Spleen (tissue), 7 donors: ENCODE data around the gene ASB6.

Experiments used
- POLR2A ChIP-seq, 3 donors: fragments of 450-650 bp; IDR thresholded peaks; one replicate each; pipeline ENCODE4 v1.5.1; 2017; ENCODE audit warnings: antibody characterized with exemption in 3 of 3, mild to moderate bottlenecking in 1 of 3
- TF ChIP-seq, protein P1 (sequence below), 11 experiments: fragments of 200-600 bp in 7 of 11; fragments of 450-650 bp in 4 of 11; sonication (generic) in 4 of 11; IDR thresholded peaks in 8 of 11; conservative IDR thresholded peaks in 3 of 11; 1 replicate in 7 of 11; 2 replicates in 4 of 11; pipeline versions ENCODE4 v1.4.0 to v1.8.0; 2016 to 2021; ENCODE audit warnings: antibody characterized with exemption in 11 of 11, inconsistent platforms in 4 of 11, mild to moderate bottlenecking in 1 of 11
- donor health status: DM: no; HTN: no; CAD: no; lungs with moderate emphysema.
- donor health status: DM: no; HTN: no; CAD: no.
- donor health status: DM: no; HTN: no; CAD: no.

GRCh38 chr9:129608561-129609481 is 33.1 kb downstream of the ASB6 start:
- TF ChIP-seq POLR2A (IDR thresholded peaks at IDR 0.05), result no peak
- TF ChIP-seq, protein P1, sequence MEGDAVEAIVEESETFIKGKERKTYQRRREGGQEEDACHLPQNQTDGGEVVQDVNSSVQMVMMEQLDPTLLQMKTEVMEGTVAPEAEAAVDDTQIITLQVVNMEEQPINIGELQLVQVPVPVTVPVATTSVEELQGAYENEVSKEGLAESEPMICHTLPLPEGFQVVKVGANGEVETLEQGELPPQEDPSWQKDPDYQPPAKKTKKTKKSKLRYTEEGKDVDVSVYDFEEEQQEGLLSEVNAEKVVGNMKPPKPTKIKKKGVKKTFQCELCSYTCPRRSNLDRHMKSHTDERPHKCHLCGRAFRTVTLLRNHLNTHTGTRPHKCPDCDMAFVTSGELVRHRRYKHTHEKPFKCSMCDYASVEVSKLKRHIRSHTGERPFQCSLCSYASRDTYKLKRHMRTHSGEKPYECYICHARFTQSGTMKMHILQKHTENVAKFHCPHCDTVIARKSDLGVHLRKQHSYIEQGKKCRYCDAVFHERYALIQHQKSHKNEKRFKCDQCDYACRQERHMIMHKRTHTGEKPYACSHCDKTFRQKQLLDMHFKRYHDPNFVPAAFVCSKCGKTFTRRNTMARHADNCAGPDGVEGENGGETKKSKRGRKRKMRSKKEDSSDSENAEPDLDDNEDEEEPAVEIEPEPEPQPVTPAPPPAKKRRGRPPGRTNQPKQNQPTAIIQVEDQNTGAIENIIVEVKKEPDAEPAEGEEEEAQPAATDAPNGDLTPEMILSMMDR (IDR thresholded peaks at IDR 0.05 in 8 of 11, conservative IDR thresholded peaks at IDR 0.05 in 3 of 11), result no peak
